Lung (tissue), 12 donors: ENCODE measurements around the gene GAST. TPM values are rescaled to one million over a fixed set of nuclear protein-coding genes. Genes with fewer than 3 reads are reported as not detected.

Source experiments
- ATAC-seq: fragments of 200-7000 bp; cut with Tn5 transposase; one replicate; pipeline ENCODE4 v1.9.1; 2020; ENCODE audit warnings: moderate number of reproducible peaks; ENCODE audit not compliant: insufficient read depth, low FRiP score
- DNase-seq, 3 donors: peaks; one replicate each; pipeline ENCODE4 v3.0.0-alpha.2; 2013 to 2017
- H3K27ac ChIP-seq, 2 donors: one replicate each; pipeline ENCODE4 v1.5.1; 2013; ENCODE audit warnings: mild to moderate bottlenecking in 2 of 2, moderate library complexity in 2 of 2, control low read depth in 1 of 2, inconsistent platforms in 1 of 2, low read depth in 1 of 2, low read length in 1 of 2
- H3K27me3 ChIP-seq, 3 donors: one replicate each; pipeline ENCODE4 v1.5.1; 2013; ENCODE audit warnings: low read length in 2 of 3; ENCODE audit not compliant: control insufficient read depth in 3 of 3, insufficient read depth in 3 of 3
- H3K36me3 ChIP-seq, 4 donors: one replicate each; pipeline ENCODE4 v1.5.1; 2013; ENCODE audit warnings: low read length in 4 of 4, mild to moderate bottlenecking in 1 of 4, moderate library complexity in 1 of 4; ENCODE audit not compliant: control insufficient read depth in 4 of 4, insufficient read depth in 4 of 4
- H3K4me1 ChIP-seq, 5 donors: one replicate each; pipeline ENCODE4 v1.5.1; 2013; ENCODE audit warnings: low read length in 5 of 5, mild to moderate bottlenecking in 2 of 5, moderate library complexity in 1 of 5; ENCODE audit not compliant: control insufficient read depth in 5 of 5, insufficient read depth in 5 of 5
- H3K4me3 ChIP-seq: one replicate; pipeline ENCODE4 v1.5.1; 2013; ENCODE audit warnings: mild to moderate bottlenecking, control low read depth, moderate library complexity
- H3K9ac ChIP-seq, 2 donors: one replicate each; pipeline ENCODE4 v1.5.1; 2013; ENCODE audit warnings: low read length in 2 of 2, control low read depth in 1 of 2; ENCODE audit not compliant: insufficient read depth in 1 of 2
- H3K9me3 ChIP-seq, 4 donors: one replicate each; pipeline ENCODE4 v1.5.1; 2013; ENCODE audit warnings: low read length in 3 of 4, mild to moderate bottlenecking in 1 of 4, moderate library complexity in 1 of 4; ENCODE audit not compliant: control insufficient read depth in 4 of 4, insufficient read depth in 3 of 4
- WGBS, 2 donors: extraction: QIAGEN DNeasy Blood & Tissue Kit; methylation state at CpG; one replicate each; pipeline ENCODE4 v1.1.7; 2013; 5-methylcytosine and 5-hydroxymethylcytosine counted together
- polyA plus RNA-seq, 2 donors: library from polyadenylated mRNA; stranded (reverse); fragments of 200-250 nt; gene quantifications; one replicate each; pipeline ENCODE4 v1.2.1, GENCODE V29; 2013
- total RNA-seq, 2 donors: library from RNA; depleted of rRNA in 1 of 2; stranded (reverse); fragments of >200 nt in 1 of 2; gene quantifications; one replicate each; pipeline ENCODE4 v1.2.1, GENCODE V29; 2014 to 2021
- TF ChIP-seq, protein P1 (sequence below): IDR thresholded peaks from 2 replicates; pipeline ENCODE4 v1.5.1; 2012; ENCODE audit warnings: mild to moderate bottlenecking; ENCODE audit errors: control extremely low read depth, extremely low read depth
- donor health status: control.
- donor health status: control.
- donor health status: Bipolar disorder and iron deficiency.
- donor health status: healthy.
- donor health status: DM: yes; HTN: yes; CAD: no.

GAST gene
- total and polyA plus RNA-seq, 4 donors = not detected

DNA sequence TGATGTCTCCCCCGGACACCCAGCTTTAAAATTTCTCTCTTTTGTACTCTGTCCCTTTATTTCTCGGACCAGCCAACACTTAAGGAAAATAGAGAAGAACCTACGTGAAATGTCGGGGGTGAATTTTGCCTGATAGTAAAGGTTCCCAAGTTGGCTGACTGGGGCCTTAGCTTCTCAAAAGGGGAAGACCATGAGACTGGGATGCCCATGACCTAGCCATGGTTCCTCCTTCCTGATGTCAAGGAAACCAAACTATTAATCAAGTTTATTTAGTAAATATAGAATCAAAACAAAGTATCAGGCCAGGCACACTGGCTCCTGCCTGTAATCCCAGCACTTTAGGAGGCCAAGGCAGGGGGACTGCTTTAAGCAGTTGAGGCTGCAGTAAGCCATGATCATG lies 25.9 kb upstream of the GAST start:
- Histone ChIP-seq H3K9me3 (no peaks in the 10 kb centered on the region), H3K4me3 (no peak overlapping the region), H3K9ac (no peak overlapping the region), H3K4me1 (peaks cover 0 to 17% (median 5%) of the 10 kb centered on the region in 5 donors), H3K36me3 (peaks cover 13 to 25% (median 16%) of the 10 kb centered on the region in 4 donors), H3K27ac (no peak overlapping the region), H3K27me3 (no peaks in the 10 kb centered on the region)
- TF ChIP-seq, protein P1, sequence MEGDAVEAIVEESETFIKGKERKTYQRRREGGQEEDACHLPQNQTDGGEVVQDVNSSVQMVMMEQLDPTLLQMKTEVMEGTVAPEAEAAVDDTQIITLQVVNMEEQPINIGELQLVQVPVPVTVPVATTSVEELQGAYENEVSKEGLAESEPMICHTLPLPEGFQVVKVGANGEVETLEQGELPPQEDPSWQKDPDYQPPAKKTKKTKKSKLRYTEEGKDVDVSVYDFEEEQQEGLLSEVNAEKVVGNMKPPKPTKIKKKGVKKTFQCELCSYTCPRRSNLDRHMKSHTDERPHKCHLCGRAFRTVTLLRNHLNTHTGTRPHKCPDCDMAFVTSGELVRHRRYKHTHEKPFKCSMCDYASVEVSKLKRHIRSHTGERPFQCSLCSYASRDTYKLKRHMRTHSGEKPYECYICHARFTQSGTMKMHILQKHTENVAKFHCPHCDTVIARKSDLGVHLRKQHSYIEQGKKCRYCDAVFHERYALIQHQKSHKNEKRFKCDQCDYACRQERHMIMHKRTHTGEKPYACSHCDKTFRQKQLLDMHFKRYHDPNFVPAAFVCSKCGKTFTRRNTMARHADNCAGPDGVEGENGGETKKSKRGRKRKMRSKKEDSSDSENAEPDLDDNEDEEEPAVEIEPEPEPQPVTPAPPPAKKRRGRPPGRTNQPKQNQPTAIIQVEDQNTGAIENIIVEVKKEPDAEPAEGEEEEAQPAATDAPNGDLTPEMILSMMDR = no peak
- no peak for ATAC-seq
- no peak for DNase-seq
- WGBS, 2 donors = 85 to 88% methylated on average over 4 of the region's 4 CpGs

DNA sequence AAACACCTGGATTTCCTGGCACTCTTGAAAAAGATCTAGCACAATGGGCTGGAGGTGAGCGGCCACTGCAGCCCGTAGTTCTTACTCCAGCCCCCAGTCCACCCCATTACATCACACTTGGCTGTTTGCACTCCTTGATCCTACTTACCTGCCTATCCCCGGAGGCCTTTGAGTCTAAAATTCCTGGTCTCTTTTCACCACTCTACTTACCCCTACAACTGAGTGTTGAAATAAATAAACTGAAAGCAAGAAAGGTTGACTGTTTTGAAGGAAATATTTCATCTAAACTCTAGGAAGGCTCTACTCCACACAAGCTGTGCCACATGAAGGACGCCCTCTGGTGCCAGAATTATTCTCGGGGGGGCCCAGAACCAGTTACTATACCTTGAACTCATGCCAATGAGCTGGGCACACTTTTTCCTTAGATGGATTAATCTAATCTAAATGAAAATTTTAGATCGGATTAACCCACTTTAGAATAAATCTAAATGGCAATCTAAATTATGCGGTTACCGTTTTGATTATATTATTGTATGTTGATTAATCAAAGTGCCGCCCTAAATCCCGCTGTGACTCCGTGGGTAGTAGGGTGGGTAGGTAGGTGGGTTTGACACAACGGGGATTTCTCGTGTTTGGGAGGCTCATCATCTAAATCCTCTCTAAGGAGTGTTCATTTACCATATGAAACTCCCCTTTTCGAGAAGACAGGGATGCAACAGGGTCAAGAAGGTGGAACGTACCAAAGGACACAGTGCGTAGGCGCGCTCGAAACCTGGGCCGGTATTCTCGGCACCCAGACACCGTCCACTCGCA lies 24.1 kb upstream of the GAST start:
- no peaks in the 10 kb centered on the region for H3K27me3 ChIP-seq
- ATAC-seq = no peak
- H3K4me3 ChIP-seq = peak overlapping the region; percentile 20
- H3K9me3 ChIP-seq = no peaks in the 10 kb centered on the region
- TF ChIP-seq, protein P1 = peak; percentile 14
- peak overlapping the region; percentile 89 to 93 for H3K27ac ChIP-seq
- peak overlapping the region; percentile 57 to 99 for H3K9ac ChIP-seq
- 5% methylated on average over 23 of the region's 23 CpGs for WGBS, 2 donors
- H3K36me3 ChIP-seq = peaks cover 26 to 39% (median 32%) of the 10 kb centered on the region in 4 donors
- peak; percentile 53 to 65 (median 62) for DNase-seq
- peaks cover 0 to 17% (median 5%) of the 10 kb centered on the region in 5 donors for H3K4me1 ChIP-seq

DNA sequence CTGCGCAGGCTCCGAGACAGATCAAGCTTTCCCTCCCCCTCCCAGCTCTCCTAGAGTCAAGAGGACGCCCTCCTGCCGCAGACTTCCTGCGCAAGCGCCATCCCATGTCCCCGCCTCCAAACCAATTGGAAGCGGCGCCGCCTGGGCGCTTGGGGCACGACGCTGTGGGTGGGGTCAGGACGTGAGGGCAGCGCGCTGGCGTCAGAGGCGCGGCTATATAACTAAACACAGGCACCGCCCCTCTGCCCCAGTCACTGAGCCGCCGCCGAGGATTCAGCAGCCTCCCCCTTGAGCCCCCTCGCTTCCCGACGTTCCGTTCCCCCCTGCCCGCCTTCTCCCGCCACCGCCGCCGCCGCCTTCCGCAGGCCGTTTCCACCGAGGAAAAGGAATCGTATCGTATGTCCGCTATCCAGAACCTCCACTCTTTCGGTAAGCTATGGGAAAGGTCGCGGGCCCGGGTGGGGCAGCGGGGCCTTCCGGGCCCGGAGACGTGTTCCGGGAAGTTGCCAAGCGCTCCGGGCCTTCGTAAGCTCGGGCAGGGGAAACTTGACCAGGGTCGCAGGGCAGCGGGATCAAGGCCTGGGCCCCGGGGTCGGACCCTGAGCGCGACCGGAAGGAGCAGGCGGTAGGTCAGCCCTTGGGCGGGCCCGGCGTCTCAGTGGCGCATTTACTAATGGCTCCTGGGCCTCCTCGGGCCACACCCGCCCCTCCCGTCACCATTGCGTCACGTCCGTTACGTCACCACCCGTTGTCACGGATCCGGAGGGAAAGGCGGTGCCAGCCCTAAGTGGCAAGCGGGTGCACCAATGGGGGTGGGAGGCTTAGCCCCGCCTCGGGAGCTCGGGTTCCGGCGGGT lies 23.3 kb upstream of the GAST start, which contains the start of gene EIF1:
Gene EIF1, plus strand, starts transcription at position 245 of the 856 bp plus-strand sequence. Its CDS starts 154 bp downstream, at position 399.
- Histone ChIP-seq H3K27me3 (no peaks in the 10 kb centered on the region), H3K36me3 (peaks cover 30 to 43% (median 36%) of the 10 kb centered on the region in 4 donors), H3K27ac (peak within 1 kb of the TSS; percentile 93 to 99), H3K9me3 (no peaks in the 10 kb centered on the region), H3K9ac (peak within 1 kb of the TSS; percentile 99), H3K4me3 (peak within 1 kb of the TSS; percentile 85), H3K4me1 (peaks cover 0 to 17% (median 5%) of the 10 kb centered on the region in 5 donors)
- WGBS, 2 donors = 0% methylated on average over 81 of the region's 81 CpGs
- TF ChIP-seq, protein P1 = no peak
- peak; percentile 86 for ATAC-seq
- peak; percentile 100 for DNase-seq
